H1 (cell line): Measurements from ENCODE around the gene OSBP2. TPM values are rescaled to one million over a fixed set of nuclear protein-coding genes. Genes with fewer than 3 reads are reported as not detected.

Source experiments
- CBX8 ChIP-seq: fragments of 300-800, 300-1000 bp; sonication (generic); IDR thresholded peaks from 2 replicates; pipeline ENCODE4 v1.7.1; 2016; ENCODE audit warnings: low read depth, low read length, borderline replicate concordance
- CHD7 ChIP-seq: fragments of 300-600 bp; sonication (generic); IDR thresholded peaks from 2 replicates; pipeline ENCODE4 v1.7.1; 2012; ENCODE audit warnings: low read length, moderate library complexity, mild to moderate bottlenecking, inconsistent platforms; ENCODE audit not compliant: insufficient replicate concordance
- EZH2 ChIP-seq: fragments of 200-600 bp; sonication (generic); IDR thresholded peaks from 2 replicates; pipeline ENCODE4 v1.7.1; 2012; ENCODE audit warnings: low read depth, mild to moderate bottlenecking, moderate library complexity, low read length, inconsistent platforms; ENCODE audit not compliant: severe bottlenecking
- GTF2F1 ChIP-seq: IDR thresholded peaks from 2 replicates; pipeline ENCODE4 v1.6.1; 2012; ENCODE audit warnings: low read depth, low read length, improper control_type of control experiment, borderline replicate concordance
- HDAC2 ChIP-seq, 2 experiments: fragments of 300-600 bp in 1 of 2; sonication (generic) in 1 of 2; IDR thresholded peaks; 2 replicates each; pipeline ENCODE4 v1.6.1; 2011 to 2012; ENCODE audit warnings: low read depth in 2 of 2, low read length in 2 of 2, mild to moderate bottlenecking in 2 of 2, moderate library complexity in 2 of 2, borderline replicate concordance in 1 of 2, inconsistent platforms in 1 of 2
- JUN ChIP-seq: IDR thresholded peaks from 2 replicates; pipeline ENCODE4 v1.6.1; 2011; ENCODE audit warnings: low read depth, mild to moderate bottlenecking, improper control_type of control experiment, low read length
- POLR2A ChIP-seq, 2 experiments: IDR thresholded peaks; 1 replicate in 1 of 2; 2 replicates in 1 of 2; pipeline ENCODE4 v1.6.1; 2011; ENCODE audit warnings: low read depth in 2 of 2, low read length in 2 of 2, mild to moderate bottlenecking in 2 of 2; ENCODE audit errors: control extremely low read depth in 1 of 2
- polyA plus RNA-seq, 7 experiments: library from polyadenylated mRNA; depleted of rRNA in 3 of 7; stranded (reverse) in 5 of 7; unstranded in 2 of 7; fragments of >200 nt in 5 of 7; fragments of 200-250 nt in 2 of 7; gene quantifications; 1 replicate in 5 of 7; 2 replicates in 1 of 7; 4 replicates in 1 of 7; pipeline versions ENCODE4 v1.2.1 to v1.2.3, GENCODE V29; 2011 to 2013; ENCODE audit warnings: missing spikeins in 2 of 7, mixed read lengths in 2 of 7
- total RNA-seq: library from RNA; stranded (reverse); fragmentation: NEBNext Ultra II Directional; extraction: Animal tissue kit (Norgen Biotek cat#: 25700); gene quantifications from 2 replicates; pipeline ENCODE4 v1.2.1, GENCODE V29; 2021

OSBP2 gene
- total and polyA plus RNA-seq, 2 of the 8 experiments (the other 6 are each of a cell fraction or from before 2014, with no cell fraction given): 3.4 to 3.7 TPM

GRCh38 chr22:30821863-30822215 lies 127.2 kb downstream of the OSBP2 start (continued):
- TF ChIP-seq CHD7 (no peak), EZH2 (no peak), POLR2A (IDR thresholded peaks at IDR 0.05; ENCODE audit: control extremely low read depth in 1 of 2, low read depth in 2 of 2, low read length in 2 of 2) (no peak), GTF2F1 (no peak), JUN (no peak), CBX8 (no peak), HDAC2 (IDR thresholded peaks at IDR 0.05; ENCODE audit: borderline replicate concordance in 1 of 2, low read depth in 2 of 2, low read length in 2 of 2) (no peak)
